Activated naive CD8-positive, alpha-beta T cell treated with anti-CD3 and anti-CD28 coated beads, Interleukin-2, amount 50 U/mL, for 24 hours (primary cell): Measurements from ENCODE around the gene FAM83F.

Source experiments
- ATAC-seq: fragments of 150-1000 bp; cut with Tn5 transposase; one replicate; pipeline ENCODE4 v1.10.0; 2021
- DNase-seq: peaks from one replicate; pipeline ENCODE4 v3.0.0; 2021
- H3K27ac Mint-ChIP-seq: one replicate; pipeline ENCODE4 v1.8.0; 2021; ENCODE audit warnings: mild to moderate bottlenecking, mixed read lengths
- H3K27me3 Mint-ChIP-seq: one replicate; pipeline ENCODE4 v1.8.0; 2021; ENCODE audit warnings: mixed read lengths
- H3K36me3 Mint-ChIP-seq: one replicate; pipeline ENCODE4 v1.8.0; 2021; ENCODE audit warnings: low read depth, mixed read lengths
- H3K4me1 Mint-ChIP-seq: one replicate; pipeline ENCODE4 v1.8.0; 2021; ENCODE audit warnings: mixed read lengths
- H3K4me3 Mint-ChIP-seq: one replicate; pipeline ENCODE4 v1.8.0; 2021; ENCODE audit warnings: mild to moderate bottlenecking, moderate library complexity, mixed read lengths
- H3K9me3 Mint-ChIP-seq: one replicate; pipeline ENCODE4 v1.8.0; 2021; ENCODE audit warnings: mixed read lengths

FAM83F gene

GRCh38 chr22:39958949-39959639 is 35.7 kb upstream of the FAM83F start:
- H3K4me3 Mint-ChIP-seq, result no peak overlapping the region
- peaks cover 68% of the 10 kb centered on the region for H3K36me3 Mint-ChIP-seq
- H3K27me3 Mint-ChIP-seq, result no peaks in the 10 kb centered on the region
- peaks cover 87% of the 10 kb centered on the region for H3K4me1 Mint-ChIP-seq
- peak; percentile 4 for ATAC-seq
- no peak for DNase-seq
- no peaks in the 10 kb centered on the region for H3K9me3 Mint-ChIP-seq
- no peak overlapping the region for H3K27ac Mint-ChIP-seq

- H3K4me3 Mint-ChIP-seq, result peak within 1 kb of the TSS; percentile 55
- no peaks in the 10 kb centered on the region for H3K27me3 Mint-ChIP-seq
- peak; percentile 35 for DNase-seq
- peak within 1 kb of the TSS; percentile 72 for H3K27ac Mint-ChIP-seq
- peaks cover 85% of the 10 kb centered on the region for H3K4me1 Mint-ChIP-seq
- ATAC-seq, result no peak
- H3K9me3 Mint-ChIP-seq, result no peaks in the 10 kb centered on the region
- H3K36me3 Mint-ChIP-seq, result peaks cover 69% of the 10 kb centered on the region
Observed at GRCh38 chr22:39959640-39960447, 34.9 kb upstream of the FAM83F start, which contains the start of gene TMA7B. TMA7B (plus strand) TSS chr22:39960397; CDS start chr22:39964375, 3,978 bp downstream.

GRCh38 chr22:39960791-39961746 is 33.7 kb upstream of the FAM83F start:
- DNase-seq (peak; percentile 66), ATAC-seq (peak; percentile 99)
- H3K9me3 Mint-ChIP-seq, result no peaks in the 10 kb centered on the region
- H3K4me3 Mint-ChIP-seq, result peak overlapping the region; percentile 55
- H3K27me3 Mint-ChIP-seq, result no peaks in the 10 kb centered on the region
- H3K36me3 Mint-ChIP-seq, result peaks cover 66% of the 10 kb centered on the region
- H3K27ac Mint-ChIP-seq, result peak overlapping the region; percentile 72
- peaks cover 79% of the 10 kb centered on the region for H3K4me1 Mint-ChIP-seq

- H3K4me1 Mint-ChIP-seq, result peaks cover 74% of the 10 kb centered on the region
- no peak for DNase-seq
- no peaks in the 10 kb centered on the region for H3K9me3 Mint-ChIP-seq
- ATAC-seq, result no peak
- H3K27me3 Mint-ChIP-seq, result no peaks in the 10 kb centered on the region
- H3K27ac Mint-ChIP-seq, result peak overlapping the region; percentile 72
- H3K36me3 Mint-ChIP-seq, result peaks cover 69% of the 10 kb centered on the region
- peak overlapping the region; percentile 55 for H3K4me3 Mint-ChIP-seq
Observed at GRCh38 chr22:39962071-39962470, 32.7 kb upstream of the FAM83F start.

GRCh38 chr22:39965748-39966147 is 29.0 kb upstream of the FAM83F start:
- Mint-ChIP-seq H3K4me3 (no peak overlapping the region), H3K4me1 (peaks cover 40% of the 10 kb centered on the region), H3K27me3 (no peaks in the 10 kb centered on the region), H3K9me3 (no peaks in the 10 kb centered on the region), H3K27ac (no peak overlapping the region), H3K36me3 (peaks cover 58% of the 10 kb centered on the region)
- ATAC-seq (no peak), DNase-seq (no peak)

- H3K27ac Mint-ChIP-seq, result peak overlapping the region; percentile 26
- DNase-seq, result no peak
- no peak overlapping the region for H3K4me3 Mint-ChIP-seq
- no peaks in the 10 kb centered on the region for H3K27me3 Mint-ChIP-seq
- peaks cover 53% of the 10 kb centered on the region for H3K36me3 Mint-ChIP-seq
- H3K9me3 Mint-ChIP-seq, result no peaks in the 10 kb centered on the region
- no peak for ATAC-seq
- peaks cover 32% of the 10 kb centered on the region for H3K4me1 Mint-ChIP-seq
Observed at GRCh38 chr22:39966470-39966869, 28.3 kb upstream of the FAM83F start.

GRCh38 chr22:39967103-39967829 is 27.5 kb upstream of the FAM83F start:
- DNase-seq (no peak), ATAC-seq (no peak)
- Mint-ChIP-seq H3K4me3 (no peak overlapping the region), H3K4me1 (peaks cover 25% of the 10 kb centered on the region), H3K36me3 (peaks cover 54% of the 10 kb centered on the region), H3K9me3 (no peaks in the 10 kb centered on the region), H3K27ac (peak overlapping the region; percentile 50), H3K27me3 (no peaks in the 10 kb centered on the region)

GRCh38 chr22:39967996-39968972 is 26.5 kb upstream of the FAM83F start:
- H3K4me1 Mint-ChIP-seq, result peaks cover 16% of the 10 kb centered on the region
- no peak overlapping the region for H3K4me3 Mint-ChIP-seq
- peaks cover 53% of the 10 kb centered on the region for H3K36me3 Mint-ChIP-seq
- no peak for DNase-seq
- no peaks in the 10 kb centered on the region for H3K9me3 Mint-ChIP-seq
- no peaks in the 10 kb centered on the region for H3K27me3 Mint-ChIP-seq
- H3K27ac Mint-ChIP-seq, result no peak overlapping the region
- ATAC-seq, result no peak

GRCh38 chr22:39970742-39971141 is 24.0 kb upstream of the FAM83F start:
- Mint-ChIP-seq H3K27me3 (no peaks in the 10 kb centered on the region), H3K36me3 (peaks cover 43% of the 10 kb centered on the region), H3K4me3 (no peak overlapping the region), H3K4me1 (peaks cover under 1% of the 10 kb centered on the region), H3K27ac (no peak overlapping the region), H3K9me3 (no peaks in the 10 kb centered on the region)
- DNase-seq (no peak), ATAC-seq (no peak)

GRCh38 chr22:39972641-39973040 is 22.1 kb upstream of the FAM83F start:
- peaks cover 37% of the 10 kb centered on the region for H3K36me3 Mint-ChIP-seq
- H3K27ac Mint-ChIP-seq, result peak overlapping the region; percentile 20
- DNase-seq (no peak), ATAC-seq (no peak)
- no peaks in the 10 kb centered on the region for H3K4me1 Mint-ChIP-seq
- H3K4me3 Mint-ChIP-seq, result no peak overlapping the region
- H3K27me3 Mint-ChIP-seq, result no peaks in the 10 kb centered on the region
- no peaks in the 10 kb centered on the region for H3K9me3 Mint-ChIP-seq

GRCh38 chr22:39973656-39974055 is 21.1 kb upstream of the FAM83F start:
- no peak overlapping the region for H3K4me3 Mint-ChIP-seq
- H3K4me1 Mint-ChIP-seq, result peaks cover 7% of the 10 kb centered on the region
- H3K27me3 Mint-ChIP-seq, result no peaks in the 10 kb centered on the region
- no peak overlapping the region for H3K27ac Mint-ChIP-seq
- DNase-seq, result no peak
- no peak for ATAC-seq
- peaks cover 33% of the 10 kb centered on the region for H3K36me3 Mint-ChIP-seq
- no peaks in the 10 kb centered on the region for H3K9me3 Mint-ChIP-seq

- H3K27me3 Mint-ChIP-seq, result no peaks in the 10 kb centered on the region
- no peak for ATAC-seq
- no peak overlapping the region for H3K27ac Mint-ChIP-seq
- H3K9me3 Mint-ChIP-seq, result no peaks in the 10 kb centered on the region
- H3K36me3 Mint-ChIP-seq, result peaks cover 29% of the 10 kb centered on the region
- no peak overlapping the region for H3K4me3 Mint-ChIP-seq
- DNase-seq, result no peak
- peaks cover 12% of the 10 kb centered on the region for H3K4me1 Mint-ChIP-seq
Observed at GRCh38 chr22:39974065-39974464, 20.7 kb upstream of the FAM83F start.

GRCh38 chr22:39979048-39979447 is 15.7 kb upstream of the FAM83F start:
- H3K27ac Mint-ChIP-seq, result peak overlapping the region; percentile 28
- no peak for DNase-seq
- peaks cover 32% of the 10 kb centered on the region for H3K4me1 Mint-ChIP-seq
- no peaks in the 10 kb centered on the region for H3K27me3 Mint-ChIP-seq
- no peaks in the 10 kb centered on the region for H3K9me3 Mint-ChIP-seq
- ATAC-seq, result peak; percentile 76
- peaks cover 12% of the 10 kb centered on the region for H3K36me3 Mint-ChIP-seq
- H3K4me3 Mint-ChIP-seq, result no peak overlapping the region
